Ascending aorta (tissue), 2 donors: ENCODE data around the gene ZBTB32. TPM values are rescaled to one million over a fixed set of nuclear protein-coding genes. Genes with fewer than 3 reads are reported as not detected.

Experiments
- DNase-seq, 2 donors: peaks; one replicate each; pipeline ENCODE4 v3.0.0-alpha.2; 2019; ENCODE audit warnings: low spot score in 2 of 2
- H3K27ac ChIP-seq, 2 donors: fragments of 200-600 bp; sonication (generic); one replicate each; pipeline ENCODE4 v1.5.1; 2016 to 2017; ENCODE audit warnings: mild to moderate bottlenecking in 1 of 2
- H3K27me3 ChIP-seq: fragments of 200-600 bp; sonication (generic); one replicate; pipeline ENCODE4 v1.5.1; 2017
- H3K36me3 ChIP-seq, 2 donors: fragments of 200-600 bp; sonication (generic); one replicate each; pipeline ENCODE4 v1.5.1; 2016
- H3K4me1 ChIP-seq, 2 donors: fragments of 200-600 bp; sonication (generic); one replicate each; pipeline ENCODE4 v1.5.1; 2016 to 2017; ENCODE audit warnings: mild to moderate bottlenecking in 1 of 2
- H3K4me3 ChIP-seq, 2 donors: fragments of 200-600 bp; sonication (generic); one replicate each; pipeline ENCODE4 v1.5.1; 2016 to 2017; ENCODE audit warnings: mild to moderate bottlenecking in 1 of 2
- H3K9me3 ChIP-seq, 2 donors: fragments of 200-600 bp; sonication (generic); one replicate each; pipeline ENCODE4 v1.5.1; 2016
- CTCF ChIP-seq, 3 experiments: fragments of 200-600 bp in 2 of 3; fragments of 450-650 bp in 1 of 3; sonication (generic) in 2 of 3; IDR thresholded peaks; one replicate each; pipeline ENCODE4 v1.5.1; 2016 to 2019; ENCODE audit warnings: antibody characterized with exemption in 3 of 3, mild to moderate bottlenecking in 1 of 3, moderate library complexity in 1 of 3
- intact Hi-C: fragments of 100-400 bp; cut with DNase I; formaldehyde crosslinking; loops from one replicate; pipeline ENCODE4 v1.15.1; 2023
- total RNA-seq: library from RNA; depleted of rRNA; stranded (reverse); fragments of >200 nt; gene quantifications from one replicate; pipeline ENCODE4 v1.1.0, GENCODE V29; 2016

The ZBTB32 gene
- total RNA-seq, 1 donor from 2014 or later = not detected

GRCh38 chr19:35748106-35749020, 44.0 kb downstream of the ZBTB32 start, which contains the start of gene LIN37:
LIN37 (plus strand) TSS chr19:35748576; CDS start chr19:35748725, 149 bp downstream.
- Histone ChIP-seq H3K4me1 (peaks cover 5 to 26% of the 10 kb centered on the region in 2 donors), H3K27me3 (no peaks in the 10 kb centered on the region), H3K4me3 (peak within 1 kb of the TSS; percentile 82 to 91), H3K36me3 (peaks cover 8 to 14% of the 10 kb centered on the region in 2 donors), H3K27ac (peak within 1 kb of the TSS; percentile 75 to 84), H3K9me3 (no peaks in the 10 kb centered on the region)
- TF ChIP-seq CTCF (IDR thresholded peaks at IDR 0.05) = no peak
- intact Hi-C loops = loop anchor here (1.0 to 10.0 kb wide), 5 partner anchors 9 to 604 kb away; partner anchors contain the start of genes FXYD7, HSPB6, OVOL3 and POLR2I
- DNase-seq = peak; percentile 99 to 100

GRCh38 chr19:35750167-35750566, 45.8 kb downstream of the ZBTB32 start:
- intact Hi-C loops = no loop called here
- Histone ChIP-seq H3K27ac (peak overlapping the region in 1 of 2 donors; percentile 15), H3K27me3 (no peaks in the 10 kb centered on the region), H3K36me3 (peaks cover 18 to 24% of the 10 kb centered on the region in 2 donors), H3K4me1 (peaks cover 0 to 25% of the 10 kb centered on the region in 2 donors), H3K9me3 (no peaks in the 10 kb centered on the region), H3K4me3 (peak overlapping the region in 1 of 2 donors; percentile 5)
- no peak for TF ChIP-seq CTCF (IDR thresholded peaks at IDR 0.05)
- DNase-seq = no peak

- peaks cover 18 to 24% of the 10 kb centered on the region in 2 donors for H3K36me3 ChIP-seq
- H3K4me1 ChIP-seq = peaks cover 4 to 30% of the 10 kb centered on the region in 2 donors
- TF ChIP-seq CTCF (IDR thresholded peaks at IDR 0.05) = no peak
- no peaks in the 10 kb centered on the region for H3K9me3 ChIP-seq
- DNase-seq = no peak
- H3K27ac ChIP-seq = no peak overlapping the region
- H3K4me3 ChIP-seq = no peak overlapping the region
- no peaks in the 10 kb centered on the region for H3K27me3 ChIP-seq
- intact Hi-C loops = no loop called here
Measured at GRCh38 chr19:35751839-35752745, 47.7 kb downstream of the ZBTB32 start.

- H3K36me3 ChIP-seq = peaks cover 18 to 24% of the 10 kb centered on the region in 2 donors
- no peak for TF ChIP-seq CTCF (IDR thresholded peaks at IDR 0.05)
- intact Hi-C loops = no loop called here
- no peaks in the 10 kb centered on the region for H3K9me3 ChIP-seq
- H3K27ac ChIP-seq = peak overlapping the region in 1 of 2 donors; percentile 99
- no peaks in the 10 kb centered on the region for H3K27me3 ChIP-seq
- H3K4me3 ChIP-seq = no peak overlapping the region
- no peak for DNase-seq
- H3K4me1 ChIP-seq = peaks cover 7 to 29% of the 10 kb centered on the region in 2 donors
Measured at GRCh38 chr19:35752746-35753350, 48.5 kb downstream of the ZBTB32 start.
